Measurements from ENCODE around the gene UBXN11. TPM values are rescaled to one million over a fixed set of nuclear protein-coding genes. Genes with fewer than 3 reads are reported as not detected.
A peak's percentile ranks its signal among the peaks of the same experiment; 100 is the strongest.

The UBXN11 gene, protein sequence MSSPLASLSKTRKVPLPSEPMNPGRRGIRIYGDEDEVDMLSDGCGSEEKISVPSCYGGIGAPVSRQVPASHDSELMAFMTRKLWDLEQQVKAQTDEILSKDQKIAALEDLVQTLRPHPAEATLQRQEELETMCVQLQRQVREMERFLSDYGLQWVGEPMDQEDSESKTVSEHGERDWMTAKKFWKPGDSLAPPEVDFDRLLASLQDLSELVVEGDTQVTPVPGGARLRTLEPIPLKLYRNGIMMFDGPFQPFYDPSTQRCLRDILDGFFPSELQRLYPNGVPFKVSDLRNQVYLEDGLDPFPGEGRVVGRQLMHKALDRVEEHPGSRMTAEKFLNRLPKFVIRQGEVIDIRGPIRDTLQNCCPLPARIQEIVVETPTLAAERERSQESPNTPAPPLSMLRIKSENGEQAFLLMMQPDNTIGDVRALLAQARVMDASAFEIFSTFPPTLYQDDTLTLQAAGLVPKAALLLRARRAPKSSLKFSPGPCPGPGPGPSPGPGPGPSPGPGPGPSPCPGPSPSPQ
- 6.8 and 7.6 TPM in 2 replicates for polyA plus RNA-seq (2011; rRNA removed)
- 17.0 and 17.5 TPM in 2 replicates for polyA plus RNA-seq (2012; cell fraction: cytosol; rRNA removed)
- polyA plus RNA-seq (2012; cell fraction: nucleus; rRNA removed) = 104 and 106 TPM in 2 replicates
- polyA plus RNA-seq (2017; fragmentation: RNase III; extraction: RNeasy Plus Mini Kit Qiagen cat#74134 plus additional on column Dnase treatment) = 10.6 to 12.7 TPM (median 10.8 TPM) in 3 replicates
- 8.8 and 10.3 TPM in 2 replicates for polyA minus RNA-seq (2011; rRNA and poly(A)+ RNA removed)

DNA sequence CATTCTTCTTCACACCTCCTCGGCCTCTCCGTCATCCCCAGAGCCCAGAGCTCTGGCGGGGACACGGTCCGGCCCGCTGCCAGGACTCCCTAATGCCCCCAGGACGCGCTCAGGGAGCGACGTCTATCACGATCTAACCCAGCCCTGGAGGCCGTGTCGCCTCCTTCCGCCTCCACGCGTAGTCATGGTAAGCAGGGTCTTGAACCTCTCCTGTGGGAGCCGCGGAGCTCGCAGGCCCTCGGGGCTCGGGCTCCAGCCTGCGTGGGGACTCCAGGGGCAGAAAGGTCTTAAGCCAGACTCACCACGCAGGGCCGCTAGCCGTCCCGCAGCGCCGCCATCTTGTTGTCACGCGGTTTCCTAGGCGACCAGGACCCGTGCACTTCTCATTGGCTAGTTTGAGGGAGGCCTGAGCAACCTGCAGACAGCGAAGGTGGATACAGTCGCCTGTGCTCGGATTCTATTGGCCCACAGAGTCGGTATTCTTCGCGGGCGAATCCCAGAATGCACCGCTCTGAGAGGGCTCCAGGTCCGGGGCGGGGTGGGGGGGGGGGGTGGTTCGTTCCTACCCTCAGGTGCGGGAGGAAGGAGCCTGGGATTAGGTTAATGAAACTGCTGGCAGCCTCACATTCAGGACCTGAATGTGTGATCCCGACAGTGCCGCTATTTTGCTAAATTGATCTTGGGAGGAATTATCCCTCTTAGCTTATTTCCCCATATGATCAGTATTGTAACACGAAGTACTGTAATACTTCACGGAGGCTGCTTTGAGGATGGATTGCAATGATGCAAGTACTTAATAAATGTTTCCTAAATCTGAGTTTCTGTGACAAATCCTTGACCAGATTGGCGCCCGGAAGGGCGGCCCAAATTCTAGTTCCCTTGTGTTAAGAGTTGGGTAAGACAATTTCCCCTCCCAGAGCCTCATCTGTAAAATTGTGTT, at the start of gene UBXN11:
Gene UBXN11 (minus strand): TSS at position 347 of the 940 bp plus-strand sequence. CDS start 3,753 bp downstream, outside the sequence.
- 13% methylated on average over 16 of the region's 51 CpGs for WGBS (ENCODE audit: missing lambda C conversion rate)
- H3K4me2 ChIP-seq = peak within 1 kb of the TSS; percentile 96
- ChIA-PET POLR2A (no interaction called here), CTCF (interaction anchor here (1.1 to 6.3 kb wide), 6 partner anchors 12 to 111 kb away, joined by 3 to 37 read pairs (median 6); partner anchors contain the start of gene CD52)
- peak within 1 kb of the TSS; percentile 74 to 88 for H3K27ac ChIP-seq
- FAIRE-seq (no peak), ATAC-seq (peak; percentile 99 to 100), DNase-seq (ENCODE audit: low read depth in 1 of 2, low spot score in 1 of 2) (peak; percentile 94 to 99)
- H3K4me1 ChIP-seq = peaks cover 13% of the 10 kb centered on the region
- H3K4me3 ChIP-seq = peak within 1 kb of the TSS; percentile 63
- no peaks in the 10 kb centered on the region for H3K9me3 ChIP-seq
- TF ChIP-seq, protein P1, sequence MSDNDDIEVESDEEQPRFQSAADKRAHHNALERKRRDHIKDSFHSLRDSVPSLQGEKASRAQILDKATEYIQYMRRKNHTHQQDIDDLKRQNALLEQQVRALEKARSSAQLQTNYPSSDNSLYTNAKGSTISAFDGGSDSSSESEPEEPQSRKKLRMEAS (IDR thresholded peaks at IDR 0.05) = peak; percentile 43
- peak; percentile 87 for TF ChIP-seq RFX5 (IDR thresholded peaks at IDR 0.05)
- no peak for TF ChIP-seq EHMT2 (IDR thresholded peaks at IDR 0.05; ENCODE audit: low read depth)
- peak; percentile 45 for TF ChIP-seq POLR2A (IDR thresholded peaks at IDR 0.05; ENCODE audit: low read length)
- no peak for TF ChIP-seq TFCP2L1 (CRISPR knock-in tag; IDR thresholded peaks at IDR 0.05)
- no peak for TF ChIP-seq FOSB (CRISPR knock-in tag; IDR thresholded peaks at IDR 0.05)
- TF ChIP-seq HOXB5 (CRISPR knock-in tag; IDR thresholded peaks at IDR 0.05) = no peak
- no peak for TF ChIP-seq ESRRA (IDR thresholded peaks at IDR 0.05; ENCODE audit: borderline replicate concordance, low read length)
- peak; percentile 77 for TF ChIP-seq KDM5A (IDR thresholded peaks at IDR 0.05)

DNA sequence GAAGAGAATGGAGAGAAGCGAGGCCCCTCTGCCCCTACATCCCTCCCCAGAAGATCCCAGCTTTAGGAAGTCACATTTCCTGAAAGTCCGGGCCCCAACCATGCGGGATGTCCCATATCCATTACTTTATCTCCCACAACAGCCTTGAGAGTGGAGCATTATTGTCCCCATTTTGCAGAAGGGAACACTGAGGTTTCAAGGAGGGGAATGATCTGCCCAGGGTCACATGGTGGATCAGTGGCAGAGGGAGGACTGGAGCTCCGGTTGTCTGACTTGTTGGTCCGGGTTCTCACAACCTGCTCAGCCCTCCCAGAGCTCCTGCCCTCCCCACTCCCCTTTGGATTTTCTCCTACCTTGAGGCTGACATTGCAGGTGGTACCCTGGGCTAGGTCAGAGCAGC, 49.7 kb upstream of the UBXN11 start:
- Histone ChIP-seq H3K4me2 (no peak overlapping the region), H3K27ac (peak overlapping the region in 1 of 2 experiments; percentile 73; a peak in 3 of 6 replicates), H3K4me3 (no peak overlapping the region), H3K4me1 (peaks cover 56% of the 10 kb centered on the region), H3K9me3 (no peaks in the 10 kb centered on the region)
- DNase-seq (ENCODE audit: low read depth in 1 of 2, low spot score in 1 of 2) (no peak), FAIRE-seq (no peak), ATAC-seq (no peak)
- TF ChIP-seq ZC3H11A (IDR thresholded peaks at IDR 0.05) = no peak
- TF ChIP-seq TP53 (CRISPR knock-in tag; IDR thresholded peaks at IDR 0.05) = no peak
- TF ChIP-seq, protein P2, sequence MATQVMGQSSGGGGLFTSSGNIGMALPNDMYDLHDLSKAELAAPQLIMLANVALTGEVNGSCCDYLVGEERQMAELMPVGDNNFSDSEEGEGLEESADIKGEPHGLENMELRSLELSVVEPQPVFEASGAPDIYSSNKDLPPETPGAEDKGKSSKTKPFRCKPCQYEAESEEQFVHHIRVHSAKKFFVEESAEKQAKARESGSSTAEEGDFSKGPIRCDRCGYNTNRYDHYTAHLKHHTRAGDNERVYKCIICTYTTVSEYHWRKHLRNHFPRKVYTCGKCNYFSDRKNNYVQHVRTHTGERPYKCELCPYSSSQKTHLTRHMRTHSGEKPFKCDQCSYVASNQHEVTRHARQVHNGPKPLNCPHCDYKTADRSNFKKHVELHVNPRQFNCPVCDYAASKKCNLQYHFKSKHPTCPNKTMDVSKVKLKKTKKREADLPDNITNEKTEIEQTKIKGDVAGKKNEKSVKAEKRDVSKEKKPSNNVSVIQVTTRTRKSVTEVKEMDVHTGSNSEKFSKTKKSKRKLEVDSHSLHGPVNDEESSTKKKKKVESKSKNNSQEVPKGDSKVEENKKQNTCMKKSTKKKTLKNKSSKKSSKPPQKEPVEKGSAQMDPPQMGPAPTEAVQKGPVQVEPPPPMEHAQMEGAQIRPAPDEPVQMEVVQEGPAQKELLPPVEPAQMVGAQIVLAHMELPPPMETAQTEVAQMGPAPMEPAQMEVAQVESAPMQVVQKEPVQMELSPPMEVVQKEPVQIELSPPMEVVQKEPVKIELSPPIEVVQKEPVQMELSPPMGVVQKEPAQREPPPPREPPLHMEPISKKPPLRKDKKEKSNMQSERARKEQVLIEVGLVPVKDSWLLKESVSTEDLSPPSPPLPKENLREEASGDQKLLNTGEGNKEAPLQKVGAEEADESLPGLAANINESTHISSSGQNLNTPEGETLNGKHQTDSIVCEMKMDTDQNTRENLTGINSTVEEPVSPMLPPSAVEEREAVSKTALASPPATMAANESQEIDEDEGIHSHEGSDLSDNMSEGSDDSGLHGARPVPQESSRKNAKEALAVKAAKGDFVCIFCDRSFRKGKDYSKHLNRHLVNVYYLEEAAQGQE (IDR thresholded peaks at IDR 0.05) = no peak
- TF ChIP-seq RNF2 (IDR thresholded peaks at IDR 0.05; ENCODE audit: borderline replicate concordance, low read depth) = no peak
- no peak for TF ChIP-seq RFX5 (IDR thresholded peaks at IDR 0.05)
- no peak for TF ChIP-seq MAFK (IDR thresholded peaks at IDR 0.05; ENCODE audit: partially characterized antibody)
- POLR2A ChIA-PET = no interaction called here
- WGBS (ENCODE audit: missing lambda C conversion rate) = 95% methylated on average over 5 of the region's 5 CpGs
- CTCF ChIA-PET = interaction anchor here (0.7 to 1.0 kb wide), 3 partner anchors 9 to 34 kb away, joined by 3 to 4 read pairs (median 3); no protein-coding TSS in a partner anchor

DNA sequence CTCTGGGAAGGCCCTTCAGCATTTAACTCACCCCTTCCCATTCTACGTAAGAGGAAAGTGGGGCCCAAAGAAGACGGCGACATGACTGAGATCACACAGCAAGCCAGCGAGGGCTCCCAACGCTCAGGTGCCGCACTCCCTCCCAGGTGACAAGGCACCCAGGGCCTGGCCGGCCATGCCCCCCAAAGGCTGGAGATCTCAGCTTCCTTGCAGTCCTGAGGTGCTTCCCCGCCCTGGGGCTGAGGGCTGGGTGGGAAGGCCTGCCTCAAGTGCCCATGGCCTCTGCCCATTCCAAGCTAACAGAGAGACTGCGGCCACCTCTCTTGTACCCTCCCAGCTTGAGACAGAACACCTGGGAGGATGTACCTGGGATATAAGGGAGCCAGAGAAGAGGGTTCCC, 48.5 kb upstream of the UBXN11 start:
- FAIRE-seq (no peak), DNase-seq (ENCODE audit: low read depth in 1 of 2, low spot score in 1 of 2) (no peak), ATAC-seq (no peak)
- Histone ChIP-seq H3K9me3 (no peaks in the 10 kb centered on the region), H3K4me2 (no peak overlapping the region), H3K27ac (peak overlapping the region in 1 of 2 experiments; percentile 95; a peak in 3 of 6 replicates), H3K4me3 (no peak overlapping the region), H3K4me1 (peaks cover 67% of the 10 kb centered on the region)
- 86% methylated on average over 3 of the region's 9 CpGs for WGBS (ENCODE audit: missing lambda C conversion rate)
- CTCF ChIA-PET = interaction anchor here (0.7 to 2.7 kb wide), 6 partner anchors 9 to 121 kb away, joined by 3 to 24 read pairs (median 4); partner anchors contain the start of gene CEP85
- POLR2A ChIA-PET = no interaction called here
- TF ChIP-seq, protein P3, sequence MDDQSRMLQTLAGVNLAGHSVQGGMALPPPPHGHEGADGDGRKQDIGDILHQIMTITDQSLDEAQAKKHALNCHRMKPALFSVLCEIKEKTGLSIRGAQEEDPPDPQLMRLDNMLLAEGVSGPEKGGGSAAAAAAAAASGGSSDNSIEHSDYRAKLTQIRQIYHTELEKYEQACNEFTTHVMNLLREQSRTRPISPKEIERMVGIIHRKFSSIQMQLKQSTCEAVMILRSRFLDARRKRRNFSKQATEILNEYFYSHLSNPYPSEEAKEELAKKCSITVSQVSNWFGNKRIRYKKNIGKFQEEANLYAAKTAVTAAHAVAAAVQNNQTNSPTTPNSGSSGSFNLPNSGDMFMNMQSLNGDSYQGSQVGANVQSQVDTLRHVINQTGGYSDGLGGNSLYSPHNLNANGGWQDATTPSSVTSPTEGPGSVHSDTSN (IDR thresholded peaks at IDR 0.05) = no peak
- no peak for TF ChIP-seq CBX2 (IDR thresholded peaks at IDR 0.05; ENCODE audit: borderline replicate concordance, low read depth)
- TF ChIP-seq HOXB5 (CRISPR knock-in tag; IDR thresholded peaks at IDR 0.05) = no peak
- TF ChIP-seq, protein P4, sequence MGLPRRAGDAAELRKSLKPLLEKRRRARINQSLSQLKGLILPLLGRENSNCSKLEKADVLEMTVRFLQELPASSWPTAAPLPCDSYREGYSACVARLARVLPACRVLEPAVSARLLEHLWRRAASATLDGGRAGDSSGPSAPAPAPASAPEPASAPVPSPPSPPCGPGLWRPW (IDR thresholded peaks at IDR 0.05) = no peak
- no peak for TF ChIP-seq RARB (CRISPR knock-in tag; IDR thresholded peaks at IDR 0.05)
- TF ChIP-seq, protein P5, sequence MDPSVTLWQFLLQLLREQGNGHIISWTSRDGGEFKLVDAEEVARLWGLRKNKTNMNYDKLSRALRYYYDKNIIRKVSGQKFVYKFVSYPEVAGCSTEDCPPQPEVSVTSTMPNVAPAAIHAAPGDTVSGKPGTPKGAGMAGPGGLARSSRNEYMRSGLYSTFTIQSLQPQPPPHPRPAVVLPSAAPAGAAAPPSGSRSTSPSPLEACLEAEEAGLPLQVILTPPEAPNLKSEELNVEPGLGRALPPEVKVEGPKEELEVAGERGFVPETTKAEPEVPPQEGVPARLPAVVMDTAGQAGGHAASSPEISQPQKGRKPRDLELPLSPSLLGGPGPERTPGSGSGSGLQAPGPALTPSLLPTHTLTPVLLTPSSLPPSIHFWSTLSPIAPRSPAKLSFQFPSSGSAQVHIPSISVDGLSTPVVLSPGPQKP (IDR thresholded peaks at IDR 0.05; ENCODE audit: low read depth, low read length) = no peak
